Smooth muscle cell of the pulmonary artery (primary cell): ENCODE results near the gene ALDH3A1. TPM values are rescaled to one million over a fixed set of nuclear protein-coding genes. Genes with fewer than 3 reads are reported as not detected.

Experiments
- total RNA-seq: library from RNA; depleted of rRNA; stranded (reverse); fragments of >200 nt; gene quantifications from 2 replicates; pipeline ENCODE4 v1.2.3, GENCODE V29; 2014

The ALDH3A1 gene
- total RNA-seq = 1.8 and 11.5 TPM in 2 replicates

GRCh38 chr17:19747829-19748806, at the start of gene ALDH3A1:
TSS of gene ALDH3A1 (minus strand) at chr17:19748298. CDS start at chr17:19745129, 3,169 bp downstream.

DNA sequence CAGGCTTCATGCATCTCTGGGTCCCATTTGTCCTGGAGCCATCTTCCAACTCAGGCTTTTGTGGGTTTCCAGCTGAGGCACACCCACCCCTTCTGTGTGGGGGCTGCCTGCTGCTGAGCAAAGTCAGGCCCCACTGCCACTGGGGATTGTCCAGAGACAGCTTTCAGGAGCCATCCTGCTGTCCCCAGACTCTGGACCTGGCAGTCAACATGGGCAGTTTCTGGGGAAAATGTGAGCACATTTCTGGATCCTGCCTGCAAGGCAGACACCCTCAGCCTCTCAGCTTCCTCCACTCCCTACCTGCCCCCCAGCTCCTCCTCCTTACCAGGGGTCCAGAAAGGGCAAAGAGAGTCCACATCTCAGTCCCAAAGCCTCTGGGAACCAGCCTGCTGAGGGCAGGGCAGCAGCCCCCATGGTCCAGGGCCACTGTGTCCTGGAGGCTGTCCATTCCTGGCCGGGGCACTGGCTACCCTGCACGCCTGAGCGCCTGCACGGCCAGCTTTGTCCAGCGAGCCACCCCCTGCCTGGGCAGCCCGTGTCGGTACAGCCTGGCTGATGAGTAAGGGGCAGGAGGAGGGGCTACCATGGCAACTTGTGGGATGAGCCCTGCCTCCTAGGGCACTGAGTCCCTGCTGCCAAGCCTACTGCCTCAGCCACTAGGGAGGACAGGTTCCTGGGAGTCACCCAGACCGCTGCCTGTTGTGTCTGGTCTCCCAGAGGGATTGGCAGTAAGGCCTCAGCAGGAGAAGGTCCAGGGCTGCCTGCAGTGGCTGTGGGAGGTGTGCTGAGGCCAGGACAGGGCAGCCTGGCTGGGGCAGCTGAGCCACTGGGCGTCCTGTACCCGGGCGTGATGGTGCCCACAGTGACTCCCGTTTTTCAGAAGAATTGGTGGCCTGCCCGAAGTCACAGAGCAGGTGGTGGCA, 31.7 kb downstream of the ALDH3A1 start, which contains the start of gene SLC47A2:
SLC47A2 (minus strand) TSS at position 477 of the 923 bp plus-strand sequence; CDS start at position 448, 29 bp downstream.

Other genes with a start within 250 kb of the ALDH3A1 start
- gene SLC47A1, start 214.4 kb downstream of the ALDH3A1 start, total RNA-seq = 3.5 and 4.9 TPM in 2 replicates
- gene ALDH3A2, start 99.5 kb downstream of the ALDH3A1 start, total RNA-seq = 124 and 132 TPM in 2 replicates
- 0.85 TPM in 1 of 2 replicates, not detected in the other for gene SLC47A2, start 31.7 kb downstream of the ALDH3A1 start, total RNA-seq
- 20.1 and 24.6 TPM in 2 replicates for gene ULK2, start 119.6 kb upstream of the ALDH3A1 start, total RNA-seq
- 27.6 and 27.8 TPM in 2 replicates for gene AKAP10, start 229.5 kb upstream of the ALDH3A1 start, total RNA-seq